ENCODE results near the gene KISS1. TPM values are rescaled to one million over a fixed set of nuclear protein-coding genes. Genes with fewer than 3 reads are reported as not detected.

KISS1 gene
- total RNA-seq, 3 donors from 2014 or later (not counting 1 experiment from before 2014, with no cell fraction given): not detected

DNA sequence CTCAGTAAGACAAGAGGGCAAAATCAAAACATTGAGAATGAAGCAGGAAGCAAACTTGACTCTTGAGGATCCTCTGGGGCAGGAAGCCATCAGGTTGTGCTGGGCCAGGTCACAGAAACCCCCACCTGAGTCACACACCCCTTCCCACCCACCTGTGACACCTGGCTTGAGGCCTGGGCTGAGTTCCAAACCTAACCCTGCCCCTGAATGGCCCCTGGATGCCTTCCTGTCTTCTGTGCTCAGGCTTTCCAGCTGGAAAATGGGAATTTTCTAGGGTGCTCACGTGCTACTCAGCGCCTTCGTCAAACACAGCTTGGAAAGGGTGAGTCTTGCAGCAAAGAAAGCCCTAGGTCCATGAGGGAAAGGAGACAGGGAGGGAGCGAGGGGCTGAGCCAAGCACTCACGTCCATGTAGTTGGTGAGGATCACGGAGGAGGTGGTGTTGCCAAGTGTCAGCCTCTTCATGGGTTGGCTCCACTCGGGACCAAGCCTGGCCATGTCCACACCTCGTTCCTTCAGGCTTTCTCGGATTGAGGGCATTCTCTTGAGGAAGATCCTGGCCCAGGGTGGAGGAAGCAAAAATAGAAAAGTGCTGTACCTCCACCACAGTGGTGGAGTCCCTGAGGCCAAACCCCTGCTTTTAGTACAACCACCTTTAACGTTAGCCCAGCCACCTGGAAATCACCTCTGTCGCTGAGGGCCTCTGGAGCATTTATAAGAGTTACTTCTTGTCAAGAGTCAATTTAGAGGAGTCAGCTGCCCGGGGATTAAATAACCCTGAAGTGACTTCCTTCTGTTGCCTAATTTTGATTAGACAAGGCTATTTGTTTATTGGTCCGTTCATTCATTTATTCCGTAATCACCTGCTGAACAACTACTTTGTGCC is 34.4 kb downstream of the KISS1 start:
- Mint-ChIP-seq H3K27ac (no peak overlapping the region), H3K4me1 (no peaks in the 10 kb centered on the region), H3K27me3 (ENCODE audit: low read depth in 2 of 2) (peaks cover 0 to 2% of the 10 kb centered on the region in 2 donors), H3K4me3 (no peak overlapping the region), H3K36me3 (no peaks in the 10 kb centered on the region), H3K9me3 (no peaks in the 10 kb centered on the region)
- ATAC-seq: no peak
- intact Hi-C loops (cut with micrococcal nuclease): loop anchor here (1.0 to 2.0 kb wide), 4 partner anchors 45 to 341 kb away; no protein-coding TSS in a partner anchor
- TF ChIP-seq, protein P1, sequence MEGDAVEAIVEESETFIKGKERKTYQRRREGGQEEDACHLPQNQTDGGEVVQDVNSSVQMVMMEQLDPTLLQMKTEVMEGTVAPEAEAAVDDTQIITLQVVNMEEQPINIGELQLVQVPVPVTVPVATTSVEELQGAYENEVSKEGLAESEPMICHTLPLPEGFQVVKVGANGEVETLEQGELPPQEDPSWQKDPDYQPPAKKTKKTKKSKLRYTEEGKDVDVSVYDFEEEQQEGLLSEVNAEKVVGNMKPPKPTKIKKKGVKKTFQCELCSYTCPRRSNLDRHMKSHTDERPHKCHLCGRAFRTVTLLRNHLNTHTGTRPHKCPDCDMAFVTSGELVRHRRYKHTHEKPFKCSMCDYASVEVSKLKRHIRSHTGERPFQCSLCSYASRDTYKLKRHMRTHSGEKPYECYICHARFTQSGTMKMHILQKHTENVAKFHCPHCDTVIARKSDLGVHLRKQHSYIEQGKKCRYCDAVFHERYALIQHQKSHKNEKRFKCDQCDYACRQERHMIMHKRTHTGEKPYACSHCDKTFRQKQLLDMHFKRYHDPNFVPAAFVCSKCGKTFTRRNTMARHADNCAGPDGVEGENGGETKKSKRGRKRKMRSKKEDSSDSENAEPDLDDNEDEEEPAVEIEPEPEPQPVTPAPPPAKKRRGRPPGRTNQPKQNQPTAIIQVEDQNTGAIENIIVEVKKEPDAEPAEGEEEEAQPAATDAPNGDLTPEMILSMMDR (IDR thresholded peaks at IDR 0.05): no peak
- no peaks in the 10 kb centered on the region for H3K27me3 ChIP-seq (ENCODE audit: control insufficient read depth, insufficient read depth, low read length)
- WGBS (ENCODE audit: insufficient coverage): 74% methylated on average over 14 of the region's 14 CpGs
- H3K9me3 ChIP-seq (ENCODE audit: control insufficient read depth, insufficient read depth, low read length): no peaks in the 10 kb centered on the region
- no peak overlapping the region for H3K27ac ChIP-seq (ENCODE audit: low read length)
- no peak overlapping the region for H3K4me3 ChIP-seq (ENCODE audit: low read length)
- H3K36me3 ChIP-seq (ENCODE audit: control insufficient read depth, insufficient read depth, low read length): no peaks in the 10 kb centered on the region
- no peak for DNase-seq
- H3K4me1 ChIP-seq (ENCODE audit: control insufficient read depth, insufficient read depth, low read length): no peaks in the 10 kb centered on the region

DNA sequence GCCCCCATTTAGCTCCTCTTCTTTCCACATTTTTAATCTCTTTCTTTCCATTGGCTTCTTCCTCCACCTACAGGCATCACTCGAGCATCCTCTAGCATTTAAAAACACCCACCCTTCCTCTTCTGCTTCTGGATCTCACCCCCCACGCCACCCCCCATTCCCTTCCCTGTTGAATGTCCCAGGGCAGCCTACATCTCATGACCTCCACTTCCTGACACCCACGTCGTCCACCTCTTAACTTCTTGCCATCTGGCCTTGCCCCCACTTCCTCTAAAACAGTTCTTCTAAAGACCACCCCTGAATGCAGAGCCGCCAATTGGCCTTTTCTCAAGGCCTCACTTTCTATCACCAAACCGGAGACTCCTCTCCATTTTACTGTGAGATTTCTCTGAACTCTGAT is 38.3 kb downstream of the KISS1 start:
- intact Hi-C loops (cut with micrococcal nuclease): no loop called here
- H3K4me1 Mint-ChIP-seq: no peaks in the 10 kb centered on the region
- Histone ChIP-seq H3K27ac (ENCODE audit: low read length) (no peak overlapping the region), H3K4me3 (ENCODE audit: low read length) (no peak overlapping the region), H3K36me3 (ENCODE audit: control insufficient read depth, insufficient read depth, low read length) (no peaks in the 10 kb centered on the region), H3K4me1 (ENCODE audit: control insufficient read depth, insufficient read depth, low read length) (peaks cover under 1% of the 10 kb centered on the region), H3K9me3 (ENCODE audit: control insufficient read depth, insufficient read depth, low read length) (no peaks in the 10 kb centered on the region), H3K27me3 (ENCODE audit: control insufficient read depth, insufficient read depth, low read length) (no peaks in the 10 kb centered on the region)
- TF ChIP-seq, protein P1 (IDR thresholded peaks at IDR 0.05): no peak
- no peak overlapping the region for H3K27ac Mint-ChIP-seq
- no peak for ATAC-seq
- H3K27me3 Mint-ChIP-seq (ENCODE audit: low read depth in 2 of 2): peaks cover 0 to 7% of the 10 kb centered on the region in 2 donors
- no peaks in the 10 kb centered on the region for H3K36me3 Mint-ChIP-seq
- H3K4me3 Mint-ChIP-seq: no peak overlapping the region
- no peaks in the 10 kb centered on the region for H3K9me3 Mint-ChIP-seq
- no peak for DNase-seq
- 48% methylated on average over 6 of the region's 6 CpGs for WGBS (ENCODE audit: insufficient coverage)

DNA sequence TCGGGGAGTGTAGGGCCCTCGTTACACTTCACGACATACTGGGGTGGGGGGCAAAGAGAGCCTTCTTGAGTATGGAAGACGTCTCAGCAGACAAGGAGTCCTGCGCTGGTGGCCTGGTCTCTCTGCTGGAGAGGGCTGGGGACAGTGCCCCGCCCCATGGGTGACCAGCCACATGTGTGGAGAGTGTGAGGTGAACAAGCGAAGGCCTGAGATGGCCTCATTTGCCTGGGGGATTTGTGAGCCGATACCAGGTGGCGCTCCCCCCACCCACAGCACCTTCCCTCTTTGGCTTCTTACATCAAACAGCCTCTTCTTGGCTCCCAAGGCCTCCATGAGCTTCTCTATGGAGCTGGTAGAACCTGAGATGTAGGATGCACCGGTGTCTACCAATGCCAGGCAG is 40.4 kb downstream of the KISS1 start:
- no peak overlapping the region for H3K4me3 ChIP-seq (ENCODE audit: low read length)
- Mint-ChIP-seq H3K36me3 (no peaks in the 10 kb centered on the region), H3K4me3 (no peak overlapping the region), H3K4me1 (peaks cover 0 to 4% of the 10 kb centered on the region in 2 donors), H3K27me3 (ENCODE audit: low read depth in 2 of 2) (peaks cover 0 to 8% of the 10 kb centered on the region in 2 donors), H3K27ac (no peak overlapping the region), H3K9me3 (no peaks in the 10 kb centered on the region)
- H3K27ac ChIP-seq (ENCODE audit: low read length): no peak overlapping the region
- H3K36me3 ChIP-seq (ENCODE audit: control insufficient read depth, insufficient read depth, low read length): no peaks in the 10 kb centered on the region
- peaks cover 15% of the 10 kb centered on the region for H3K4me1 ChIP-seq (ENCODE audit: control insufficient read depth, insufficient read depth, low read length)
- no peaks in the 10 kb centered on the region for H3K9me3 ChIP-seq (ENCODE audit: control insufficient read depth, insufficient read depth, low read length)
- intact Hi-C loops (cut with micrococcal nuclease): no loop called here
- ATAC-seq (no peak), DNase-seq (no peak)
- 85% methylated on average over 10 of the region's 10 CpGs for WGBS (ENCODE audit: insufficient coverage)
- no peaks in the 10 kb centered on the region for H3K27me3 ChIP-seq (ENCODE audit: control insufficient read depth, insufficient read depth, low read length)
- TF ChIP-seq, protein P1 (IDR thresholded peaks at IDR 0.05): no peak

Data from natural killer cell (primary cell).